ENCODE data around the gene DGLUCY. TPM values are rescaled to one million over a fixed set of nuclear protein-coding genes. Genes with fewer than 3 reads are reported as not detected.

DGLUCY gene
- total RNA-seq, 1 donor from 2014 or later, result 20.1 TPM

Small RNAs within 50 kb of the gene (small RNA-seq; reads per million reads assigned to genes)
- gene RNU7-30P (not detected), gene SNORA11B (0.20 reads per million)

Other genes starting within 250 kb of the DGLUCY start
- 11.2 TPM for gene RPS6KA5, start 53.4 kb upstream of the DGLUCY start, total RNA-seq
- 5.9 TPM for gene GPR68, start 130.6 kb downstream of the DGLUCY start, total RNA-seq

All from occipital lobe (tissue), 2 donors.